ENCODE measurements around the gene FKBP2. TPM values are rescaled to one million over a fixed set of nuclear protein-coding genes. Genes with fewer than 3 reads are reported as not detected.

FKBP2 gene
- total RNA-seq, 6 experiments from 2014 or later: 54.1 to 95.6 (median 73.1) TPM

- Mint-ChIP-seq H3K27ac (no peak overlapping the region), H3K4me1 (ENCODE audit: low read depth) (peaks cover 14% of the 10 kb centered on the region), H3K4me3 (no peak overlapping the region), H3K27me3 (ENCODE audit: insufficient read depth) (peaks cover 5% of the 10 kb centered on the region), H3K9me3 (no peaks in the 10 kb centered on the region), H3K36me3 (ENCODE audit: low read depth) (peaks cover 13% of the 10 kb centered on the region)
- no peak for DNase-seq
- TF ChIP-seq CTCF (IDR thresholded peaks at IDR 0.05): no peak
Observed at GRCh38 chr11:64278576-64279190, 37.8 kb downstream of the FKBP2 start.

- H3K27me3 Mint-ChIP-seq (ENCODE audit: insufficient read depth): peaks cover 5% of the 10 kb centered on the region
- H3K36me3 Mint-ChIP-seq (ENCODE audit: low read depth): peaks cover 13% of the 10 kb centered on the region
- H3K27ac Mint-ChIP-seq: no peak overlapping the region
- no peak for DNase-seq
- H3K4me1 Mint-ChIP-seq (ENCODE audit: low read depth): peaks cover 23% of the 10 kb centered on the region
- H3K9me3 Mint-ChIP-seq: no peaks in the 10 kb centered on the region
- no peak overlapping the region for H3K4me3 Mint-ChIP-seq
- no peak for TF ChIP-seq CTCF (IDR thresholded peaks at IDR 0.05)
Observed at GRCh38 chr11:64281957-64282770, 41.3 kb downstream of the FKBP2 start.

GRCh38 chr11:64283092-64283491, 42.2 kb downstream of the FKBP2 start:
- H3K36me3 Mint-ChIP-seq (ENCODE audit: low read depth): peaks cover 13% of the 10 kb centered on the region
- H3K9me3 Mint-ChIP-seq: no peaks in the 10 kb centered on the region
- no peak overlapping the region; the same call in 1 of the 2 replicates for H3K27ac Mint-ChIP-seq
- no peak for TF ChIP-seq CTCF (IDR thresholded peaks at IDR 0.05)
- H3K4me1 Mint-ChIP-seq (ENCODE audit: low read depth): peaks cover 23% of the 10 kb centered on the region
- H3K27me3 Mint-ChIP-seq (ENCODE audit: insufficient read depth): peaks cover 5% of the 10 kb centered on the region
- DNase-seq: no peak
- H3K4me3 Mint-ChIP-seq: peak overlapping the region; percentile 88

GRCh38 chr11:64284048-64284961, 43.4 kb downstream of the FKBP2 start, which contains the start of gene BAD:
TSS of gene BAD (minus strand) at chr11:64284665. CDS start at chr11:64284368, 297 bp downstream.
- Mint-ChIP-seq H3K36me3 (ENCODE audit: low read depth) (peaks cover 7% of the 10 kb centered on the region), H3K4me3 (peak within 1 kb of the TSS; percentile 88), H3K4me1 (ENCODE audit: low read depth) (peaks cover 23% of the 10 kb centered on the region), H3K27ac (peak within 1 kb of the TSS; percentile 90), H3K9me3 (no peaks in the 10 kb centered on the region), H3K27me3 (ENCODE audit: insufficient read depth) (peaks cover 5% of the 10 kb centered on the region)
- no peak; the same call in 1 of the 2 replicates for TF ChIP-seq CTCF (IDR thresholded peaks at IDR 0.05)
- peak; percentile 88 for DNase-seq

Measured in HFFc6 (cell line).